ENCODE results near the gene KIF26B.

KIF26B gene

GRCh38 chr1:245516284-245516759 is 361.5 kb downstream of the KIF26B start:
- no peak overlapping the region for H3K27ac ChIP-seq
- no peak for DNase-seq (ENCODE audit: low read depth, low spot score)

GRCh38 chr1:245520611-245521010 is 365.8 kb downstream of the KIF26B start:
- DNase-seq (ENCODE audit: low read depth, low spot score), result no peak
- H3K27ac ChIP-seq, result no peak overlapping the region

GRCh38 chr1:245526141-245526540 is 371.4 kb downstream of the KIF26B start:
- no peak for DNase-seq (ENCODE audit: low read depth, low spot score)
- H3K27ac ChIP-seq, result no peak overlapping the region

GRCh38 chr1:245528258-245528635 is 373.5 kb downstream of the KIF26B start:
- H3K27ac ChIP-seq, result no peak overlapping the region
- no peak for DNase-seq (ENCODE audit: low read depth, low spot score)

GRCh38 chr1:245530937-245531336 is 376.2 kb downstream of the KIF26B start:
- H3K27ac ChIP-seq, result no peak overlapping the region
- no peak for DNase-seq (ENCODE audit: low read depth, low spot score)

- DNase-seq (ENCODE audit: low read depth, low spot score), result no peak
- no peak overlapping the region for H3K27ac ChIP-seq
Observed at GRCh38 chr1:245537992-245538391, 383.2 kb downstream of the KIF26B start.

GRCh38 chr1:245538671-245539070 is 383.9 kb downstream of the KIF26B start:
- no peak overlapping the region for H3K27ac ChIP-seq
- no peak for DNase-seq (ENCODE audit: low read depth, low spot score)

GRCh38 chr1:245541369-245541768 is 386.6 kb downstream of the KIF26B start:
- no peak overlapping the region for H3K27ac ChIP-seq
- DNase-seq (ENCODE audit: low read depth, low spot score), result no peak

- no peak for DNase-seq (ENCODE audit: low read depth, low spot score)
- H3K27ac ChIP-seq, result no peak overlapping the region
Observed at GRCh38 chr1:245542365-245542764, 387.6 kb downstream of the KIF26B start.

- DNase-seq (ENCODE audit: low read depth, low spot score), result no peak
- no peak overlapping the region for H3K27ac ChIP-seq
Observed at GRCh38 chr1:245544236-245544635, 389.5 kb downstream of the KIF26B start.

- H3K27ac ChIP-seq, result no peak overlapping the region
- no peak for DNase-seq (ENCODE audit: low read depth, low spot score)
Observed at GRCh38 chr1:245546875-245547274, 392.1 kb downstream of the KIF26B start.

GRCh38 chr1:245549996-245550719 is 395.4 kb downstream of the KIF26B start:
- H3K27ac ChIP-seq, result no peak overlapping the region
- no peak for DNase-seq (ENCODE audit: low read depth, low spot score)

GRCh38 chr1:245550720-245551043 is 395.9 kb downstream of the KIF26B start:
- DNase-seq (ENCODE audit: low read depth, low spot score), result no peak
- H3K27ac ChIP-seq, result no peak overlapping the region

- no peak for DNase-seq (ENCODE audit: low read depth, low spot score)
- H3K27ac ChIP-seq, result no peak overlapping the region
Observed at GRCh38 chr1:245551536-245551935, 396.8 kb downstream of the KIF26B start.

- DNase-seq (ENCODE audit: low read depth, low spot score), result no peak
- no peak overlapping the region for H3K27ac ChIP-seq
Observed at GRCh38 chr1:245552331-245552730, 397.5 kb downstream of the KIF26B start.

- no peak for DNase-seq (ENCODE audit: low read depth, low spot score)
- no peak overlapping the region for H3K27ac ChIP-seq
Observed at GRCh38 chr1:245556057-245556456, 401.3 kb downstream of the KIF26B start.

GRCh38 chr1:245558069-245558468 is 403.3 kb downstream of the KIF26B start:
- no peak overlapping the region for H3K27ac ChIP-seq
- no peak for DNase-seq (ENCODE audit: low read depth, low spot score)

- H3K27ac ChIP-seq, result no peak overlapping the region
- DNase-seq (ENCODE audit: low read depth, low spot score), result no peak
Observed at GRCh38 chr1:245560316-245560859, 405.6 kb downstream of the KIF26B start.

GRCh38 chr1:245561665-245562234 is 407.0 kb downstream of the KIF26B start:
- no peak overlapping the region for H3K27ac ChIP-seq
- DNase-seq (ENCODE audit: low read depth, low spot score), result no peak

- no peak overlapping the region for H3K27ac ChIP-seq
- DNase-seq (ENCODE audit: low read depth, low spot score), result no peak
Observed at GRCh38 chr1:245566134-245566533, 411.3 kb downstream of the KIF26B start.

- no peak for DNase-seq (ENCODE audit: low read depth, low spot score)
- H3K27ac ChIP-seq, result no peak overlapping the region
Observed at GRCh38 chr1:245566952-245567351, 412.2 kb downstream of the KIF26B start.

GRCh38 chr1:245571815-245572294 is 417.1 kb downstream of the KIF26B start:
- H3K27ac ChIP-seq, result no peak overlapping the region
- DNase-seq (ENCODE audit: low read depth, low spot score), result no peak

Measured in epithelial cell of prostate (primary cell).